Epithelial cell of esophagus (primary cell): Measurements from ENCODE around the gene ALDH18A1.

Experiments
- DNase-seq: peaks from one replicate; pipeline ENCODE4 v3.0.0; 2010; ENCODE audit warnings: low read depth
- H3K4me3 ChIP-seq: 2 replicates; pipeline ENCODE4 v1.5.1; 2011; ENCODE audit warnings: mild to moderate bottlenecking, low read length, control low read depth
- TF ChIP-seq, protein P1 (sequence below): IDR thresholded peaks from 2 replicates; pipeline ENCODE4 v1.5.1; 2011; ENCODE audit warnings: low read depth, mild to moderate bottlenecking, low read length, control low read depth, inconsistent platforms; ENCODE audit not compliant: insufficient read depth; ENCODE audit errors: missing control alignments

ALDH18A1 gene

DNA sequence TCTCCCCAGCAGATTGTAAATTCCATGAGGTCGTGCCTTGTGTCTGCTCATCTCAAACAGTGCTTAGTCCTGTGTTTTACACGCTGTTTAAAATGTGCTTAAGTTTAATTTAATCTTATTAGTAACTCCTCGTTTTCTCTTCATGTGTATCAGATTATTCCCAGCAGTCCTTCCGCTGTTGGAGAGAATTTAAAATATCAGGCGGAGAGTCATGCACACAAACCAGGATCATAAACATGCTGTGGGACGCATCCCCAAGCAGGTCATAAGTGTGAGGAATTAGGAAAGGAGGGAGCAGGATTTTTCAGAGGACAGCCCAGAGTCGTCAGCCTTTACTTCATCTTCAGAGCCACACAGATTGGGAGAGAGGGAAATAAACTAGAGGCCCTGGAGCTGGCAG is 91.2 kb downstream of the ALDH18A1 start:
- H3K4me3 ChIP-seq: no peak overlapping the region
- no peak for DNase-seq
- TF ChIP-seq, protein P1, sequence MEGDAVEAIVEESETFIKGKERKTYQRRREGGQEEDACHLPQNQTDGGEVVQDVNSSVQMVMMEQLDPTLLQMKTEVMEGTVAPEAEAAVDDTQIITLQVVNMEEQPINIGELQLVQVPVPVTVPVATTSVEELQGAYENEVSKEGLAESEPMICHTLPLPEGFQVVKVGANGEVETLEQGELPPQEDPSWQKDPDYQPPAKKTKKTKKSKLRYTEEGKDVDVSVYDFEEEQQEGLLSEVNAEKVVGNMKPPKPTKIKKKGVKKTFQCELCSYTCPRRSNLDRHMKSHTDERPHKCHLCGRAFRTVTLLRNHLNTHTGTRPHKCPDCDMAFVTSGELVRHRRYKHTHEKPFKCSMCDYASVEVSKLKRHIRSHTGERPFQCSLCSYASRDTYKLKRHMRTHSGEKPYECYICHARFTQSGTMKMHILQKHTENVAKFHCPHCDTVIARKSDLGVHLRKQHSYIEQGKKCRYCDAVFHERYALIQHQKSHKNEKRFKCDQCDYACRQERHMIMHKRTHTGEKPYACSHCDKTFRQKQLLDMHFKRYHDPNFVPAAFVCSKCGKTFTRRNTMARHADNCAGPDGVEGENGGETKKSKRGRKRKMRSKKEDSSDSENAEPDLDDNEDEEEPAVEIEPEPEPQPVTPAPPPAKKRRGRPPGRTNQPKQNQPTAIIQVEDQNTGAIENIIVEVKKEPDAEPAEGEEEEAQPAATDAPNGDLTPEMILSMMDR: no peak

DNA sequence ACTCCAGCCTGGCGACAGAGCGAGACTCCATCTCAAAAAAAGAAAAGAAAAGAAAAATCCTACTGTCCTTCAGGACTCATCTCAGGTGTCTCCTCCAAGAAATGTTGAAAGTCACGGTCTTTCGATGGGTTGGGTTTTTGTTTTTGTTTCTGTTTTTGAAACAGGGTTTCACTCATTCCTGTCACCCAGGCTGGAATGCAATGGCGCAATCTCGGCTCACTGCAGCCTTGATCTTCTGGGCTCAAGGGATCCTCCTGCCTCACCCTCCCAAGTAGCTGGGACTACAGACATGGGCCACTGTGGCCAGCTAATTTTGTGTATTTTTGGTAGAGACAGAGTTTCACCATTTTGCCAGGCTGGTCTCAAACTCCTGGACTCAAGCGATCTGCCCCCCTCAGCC is 92.2 kb downstream of the ALDH18A1 start:
- TF ChIP-seq, protein P1: no peak
- DNase-seq: no peak

DNA sequence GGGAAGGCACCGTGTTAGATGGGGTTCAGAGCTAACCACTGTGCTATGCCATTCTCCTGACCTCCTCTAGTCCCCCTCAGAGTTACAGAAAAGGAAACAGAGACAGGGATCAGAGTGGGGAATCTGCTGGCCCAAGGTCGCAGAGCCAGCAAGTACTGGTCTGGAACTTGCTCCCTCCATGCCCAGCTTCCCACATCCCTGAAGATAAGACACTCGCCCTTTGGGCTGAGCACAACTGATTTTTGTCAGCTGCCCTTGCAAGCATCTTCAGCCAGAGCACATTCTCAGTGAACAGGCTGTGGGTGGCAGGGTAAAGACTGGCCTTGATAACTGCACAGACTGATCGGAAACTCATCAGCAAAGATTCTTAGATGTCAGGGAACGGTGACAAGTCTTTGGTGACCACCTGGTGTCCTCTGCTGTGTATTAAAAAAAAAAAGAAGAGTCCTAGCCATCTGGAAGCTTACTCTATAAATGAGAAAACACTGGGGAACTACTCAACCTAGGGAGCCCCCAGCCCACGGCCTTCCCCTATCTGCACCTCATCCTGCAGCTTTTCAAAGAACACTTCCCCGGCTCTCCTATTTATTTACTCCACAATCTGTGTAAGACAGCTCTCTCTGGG is 94.1 kb downstream of the ALDH18A1 start:
- DNase-seq: no peak
- TF ChIP-seq, protein P1: no peak
- H3K4me3 ChIP-seq: no peak overlapping the region

More for the DNA sequence above, 92.2 kb downstream of the ALDH18A1 start:
- H3K4me3 ChIP-seq: no peak overlapping the region

DNA sequence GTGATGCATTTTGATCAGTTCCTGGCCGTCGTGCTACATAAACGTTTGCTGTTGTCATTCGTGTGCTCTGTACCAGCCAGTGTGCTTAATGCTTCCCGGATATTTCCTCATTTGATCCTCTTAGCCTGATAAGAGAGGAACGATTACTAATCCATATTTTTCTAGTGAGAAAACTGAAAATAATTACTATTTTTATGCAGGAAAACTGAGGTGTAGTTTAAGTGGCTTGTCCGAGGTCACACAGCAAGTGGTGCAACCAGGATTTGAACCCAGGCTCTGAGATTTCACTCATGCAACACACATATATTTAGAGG is 94.7 kb downstream of the ALDH18A1 start:
- no peak for DNase-seq
- H3K4me3 ChIP-seq: no peak overlapping the region
- TF ChIP-seq, protein P1: no peak

DNA sequence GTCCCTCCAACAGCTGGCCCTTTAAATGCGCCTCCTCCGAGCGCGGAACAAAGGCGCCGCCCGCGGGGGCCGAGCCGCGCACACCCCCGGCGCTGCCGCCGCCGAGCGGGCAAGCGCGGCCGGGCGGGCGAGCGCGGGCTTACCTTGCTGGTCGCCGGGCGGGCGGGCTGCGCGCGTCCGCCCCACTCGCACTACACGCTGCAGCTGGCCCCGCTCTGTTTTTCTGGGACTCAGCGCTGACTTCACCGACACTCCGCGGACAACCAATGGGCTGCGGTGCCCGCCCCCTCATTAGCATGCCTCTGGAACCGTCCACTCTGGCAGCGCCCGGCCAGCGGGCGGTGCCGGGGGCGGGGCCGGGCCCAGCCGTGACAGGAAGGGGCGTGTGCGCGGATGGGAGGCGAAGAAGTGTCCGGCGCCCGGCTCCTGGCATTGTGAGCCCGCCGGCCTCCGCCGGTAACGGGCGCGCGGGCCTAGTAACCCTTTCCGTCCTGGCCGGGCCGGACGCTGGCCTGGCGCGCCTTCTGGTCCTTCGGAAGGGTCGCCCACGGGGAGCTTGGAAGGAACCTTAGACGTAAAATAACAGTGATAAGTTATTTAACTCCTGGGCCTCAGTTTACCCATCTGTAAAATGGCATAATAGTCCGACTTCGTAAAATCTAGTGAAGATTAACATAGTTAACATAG is 95.2 kb downstream of the ALDH18A1 start, which contains the start of gene SORBS1:
Gene SORBS1 (minus strand): TSS at position 195 of the 687 bp plus-strand sequence. CDS start 120,236 bp downstream, outside the sequence.
- peak; percentile 98 for DNase-seq
- peak within 1 kb of the TSS; percentile 69 for H3K4me3 ChIP-seq
- TF ChIP-seq, protein P1: no peak

DNA sequence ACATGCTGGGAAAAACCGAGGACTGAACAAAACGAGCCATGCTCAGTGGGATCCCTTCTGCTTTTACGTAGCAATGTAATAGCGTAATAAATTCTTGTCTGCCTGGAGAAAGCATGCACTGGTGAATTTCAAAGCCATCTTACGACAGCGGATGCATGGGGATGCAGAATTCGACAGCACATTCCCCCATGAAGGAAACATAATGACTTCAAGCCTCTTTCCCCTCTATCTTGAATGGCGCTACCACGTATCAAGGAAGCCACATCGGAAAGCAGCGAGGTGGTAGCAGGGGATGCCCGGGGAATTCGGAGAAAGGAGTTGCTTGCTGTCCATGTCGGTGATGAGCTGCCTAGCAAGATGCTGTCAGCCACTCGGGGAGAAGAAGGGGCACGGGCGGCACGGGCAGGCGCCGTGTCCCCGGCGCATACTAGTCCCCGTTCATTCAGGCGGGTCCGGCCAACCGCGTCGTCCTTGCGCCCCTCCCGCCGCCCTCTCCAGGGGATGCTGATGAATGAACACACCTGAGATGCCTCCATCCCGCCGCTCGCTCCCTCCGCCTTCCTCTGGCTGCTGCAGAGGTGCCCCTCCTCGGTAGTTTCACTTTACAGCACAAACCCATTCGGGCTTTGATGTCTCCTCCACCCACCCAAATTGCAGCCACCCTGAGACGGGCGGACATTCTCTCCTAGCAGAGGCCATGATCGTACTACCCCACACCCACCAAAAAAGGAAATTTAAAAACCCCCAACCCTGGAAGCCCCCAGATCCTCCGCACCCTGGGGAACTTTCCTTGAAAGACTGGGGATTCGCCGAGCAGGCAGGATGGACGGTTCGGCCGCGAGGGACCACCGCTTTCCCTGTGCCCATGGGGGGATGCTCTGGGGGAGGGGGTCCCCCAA is 96.0 kb downstream of the ALDH18A1 start:
- DNase-seq: peak; percentile 21
- TF ChIP-seq, protein P1: no peak

More for the DNA sequence above, 96.0 kb downstream of the ALDH18A1 start:
- peak overlapping the region; percentile 69 for H3K4me3 ChIP-seq
